ENCODE results near the gene GALC. TPM values are rescaled to one million over a fixed set of nuclear protein-coding genes. Genes with fewer than 3 reads are reported as not detected.

GALC gene
- total and polyA plus RNA-seq, 2 donors (not counting 3 experiments of a cell fraction or from before 2014, with no cell fraction given), result 12.4 to 14.2 TPM

GRCh38 chr14:88026890-88027289, 33.9 kb upstream of the GALC start:
- Histone ChIP-seq H3K27me3 (ENCODE audit: control insufficient read depth in 2 of 2, insufficient read depth in 2 of 2, low read length in 2 of 2) (peaks cover 0 to 4% of the 10 kb centered on the region in 2 experiments), H3K4me3 (replicated peaks in 1 of 3; ENCODE audit: insufficient read depth in 1 of 3, low read depth in 1 of 3, low read length in 3 of 3) (no peak overlapping the region), H3K27ac (ENCODE audit: insufficient read depth, low read depth, low read length) (no peak overlapping the region), H3K36me3 (ENCODE audit: control insufficient read depth in 2 of 2, extremely low read depth in 1 of 2, insufficient read depth in 2 of 2, low read length in 2 of 2) (no peaks in the 10 kb centered on the region), H2AFZ (ENCODE audit: low read depth, low read length) (no peak overlapping the region), H4K20me1 (replicated peaks; ENCODE audit: control insufficient read depth, extremely low read depth, insufficient read depth, low read length) (no peaks in the 10 kb centered on the region), H3K9me3 (replicated peaks; ENCODE audit: control insufficient read depth, insufficient read depth, low read length) (no peaks in the 10 kb centered on the region), H3K9ac (replicated peaks; ENCODE audit: extremely low read depth, insufficient read depth, low read length) (no peak overlapping the region), H3K9me1 (replicated peaks; ENCODE audit: control insufficient read depth, extremely low read depth, insufficient read depth, low read length) (no peaks in the 10 kb centered on the region), H3K4me1 (ENCODE audit: control insufficient read depth, extremely low read depth, insufficient read depth, low read length) (no peaks in the 10 kb centered on the region), H3K79me2 (ENCODE audit: control insufficient read depth, insufficient read depth, low read length) (no peaks in the 10 kb centered on the region), H3K4me2 (ENCODE audit: insufficient read depth, low read length) (no peak overlapping the region)
- no TSS peak for BruUV-seq (replicated peaks)
- no peak for TF ChIP-seq POLR2AphosphoS5 (IDR thresholded peaks at IDR 0.05; ENCODE audit: insufficient read depth, low read depth, low read length)
- TF ChIP-seq CTCF (IDR thresholded peaks at IDR 0.05; ENCODE audit: extremely low read depth in 1 of 2, insufficient read depth in 1 of 2, low read depth in 1 of 2, low read length in 2 of 2), result no peak
- TF ChIP-seq POLR2A (IDR thresholded peaks at IDR 0.05; ENCODE audit: low read depth, low read length), result no peak
- no peak for TF ChIP-seq JUN (IDR thresholded peaks at IDR 0.05; ENCODE audit: borderline replicate concordance, insufficient read depth, insufficient read length, low read depth)
- TF ChIP-seq GATA2 (IDR thresholded peaks at IDR 0.05; ENCODE audit: insufficient read depth, insufficient read length, low read depth, low read length), result no peak
- no peak for TF ChIP-seq FOS (IDR thresholded peaks at IDR 0.05; ENCODE audit: borderline replicate concordance, insufficient read depth, low read length)
- TF ChIP-seq EZH2 (IDR thresholded peaks at IDR 0.05; ENCODE audit: borderline replicate concordance, low read depth, low read length, severe bottlenecking), result no peak
- no peak for TF ChIP-seq MYC (IDR thresholded peaks at IDR 0.05; ENCODE audit: low read depth, low read length)
- TF ChIP-seq MAX (IDR thresholded peaks at IDR 0.05; ENCODE audit: insufficient read depth, insufficient read length), result no peak
- ChIA-PET CTCF (interaction anchor here (1.3 kb wide), 1 partner anchor 8 kb away, joined by 3 read pairs; no protein-coding TSS in a partner anchor), POLR2A (no interaction called here)
- FAIRE-seq (no peak), DNase-seq (ENCODE audit: low read depth, low spot score) (no peak)
- dilution Hi-C loops (cut with MboI; ENCODE audit: extremely low pct_ligation_motif_present, low sequenced_read_pairs), result no loop called here
- intact Hi-C loops (cut with micrococcal nuclease), result no loop called here

Measured in endothelial cell of umbilical vein (primary cell).